PC-9 (cell line): ENCODE data around the gene PTPRG.

Source experiments
- EZH2 ChIP-seq: fragments of 200-600 bp; sonication (generic); IDR thresholded peaks from 2 replicates; pipeline ENCODE4 v1.8.0; 2017; ENCODE audit warnings: antibody characterized with exemption, low read depth
- TF ChIP-seq, protein P1 (sequence below): fragments of 200-600 bp; sonication (generic); conservative IDR thresholded peaks from 2 replicates; pipeline ENCODE4 v1.6.1; 2017; ENCODE audit warnings: mixed run types, antibody characterized with exemption, mild to moderate bottlenecking, moderate library complexity

DNA sequence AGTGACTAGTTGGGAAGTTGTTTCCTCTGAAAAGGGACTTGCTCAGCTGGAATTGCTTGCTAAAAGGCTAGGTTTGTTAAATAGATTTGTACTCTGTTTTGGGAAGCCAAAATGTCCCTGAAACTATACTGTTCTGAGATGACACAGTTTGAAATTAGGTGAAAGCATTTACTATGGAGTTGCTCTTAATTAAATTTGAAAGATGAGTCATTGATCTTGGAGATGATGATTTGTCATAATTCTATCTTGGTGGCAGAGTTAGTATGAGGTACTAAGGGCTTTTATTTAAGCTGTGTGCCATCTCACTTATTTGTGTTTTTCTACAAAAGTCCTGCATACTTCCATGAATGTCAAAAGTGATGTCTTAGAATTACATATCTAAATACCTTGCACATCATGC lies 320.9 kb downstream of the PTPRG start:
- TF ChIP-seq, protein P1, sequence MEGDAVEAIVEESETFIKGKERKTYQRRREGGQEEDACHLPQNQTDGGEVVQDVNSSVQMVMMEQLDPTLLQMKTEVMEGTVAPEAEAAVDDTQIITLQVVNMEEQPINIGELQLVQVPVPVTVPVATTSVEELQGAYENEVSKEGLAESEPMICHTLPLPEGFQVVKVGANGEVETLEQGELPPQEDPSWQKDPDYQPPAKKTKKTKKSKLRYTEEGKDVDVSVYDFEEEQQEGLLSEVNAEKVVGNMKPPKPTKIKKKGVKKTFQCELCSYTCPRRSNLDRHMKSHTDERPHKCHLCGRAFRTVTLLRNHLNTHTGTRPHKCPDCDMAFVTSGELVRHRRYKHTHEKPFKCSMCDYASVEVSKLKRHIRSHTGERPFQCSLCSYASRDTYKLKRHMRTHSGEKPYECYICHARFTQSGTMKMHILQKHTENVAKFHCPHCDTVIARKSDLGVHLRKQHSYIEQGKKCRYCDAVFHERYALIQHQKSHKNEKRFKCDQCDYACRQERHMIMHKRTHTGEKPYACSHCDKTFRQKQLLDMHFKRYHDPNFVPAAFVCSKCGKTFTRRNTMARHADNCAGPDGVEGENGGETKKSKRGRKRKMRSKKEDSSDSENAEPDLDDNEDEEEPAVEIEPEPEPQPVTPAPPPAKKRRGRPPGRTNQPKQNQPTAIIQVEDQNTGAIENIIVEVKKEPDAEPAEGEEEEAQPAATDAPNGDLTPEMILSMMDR = no peak
- no peak for TF ChIP-seq EZH2
